Measurements from ENCODE around the gene IRF9.

DNA sequence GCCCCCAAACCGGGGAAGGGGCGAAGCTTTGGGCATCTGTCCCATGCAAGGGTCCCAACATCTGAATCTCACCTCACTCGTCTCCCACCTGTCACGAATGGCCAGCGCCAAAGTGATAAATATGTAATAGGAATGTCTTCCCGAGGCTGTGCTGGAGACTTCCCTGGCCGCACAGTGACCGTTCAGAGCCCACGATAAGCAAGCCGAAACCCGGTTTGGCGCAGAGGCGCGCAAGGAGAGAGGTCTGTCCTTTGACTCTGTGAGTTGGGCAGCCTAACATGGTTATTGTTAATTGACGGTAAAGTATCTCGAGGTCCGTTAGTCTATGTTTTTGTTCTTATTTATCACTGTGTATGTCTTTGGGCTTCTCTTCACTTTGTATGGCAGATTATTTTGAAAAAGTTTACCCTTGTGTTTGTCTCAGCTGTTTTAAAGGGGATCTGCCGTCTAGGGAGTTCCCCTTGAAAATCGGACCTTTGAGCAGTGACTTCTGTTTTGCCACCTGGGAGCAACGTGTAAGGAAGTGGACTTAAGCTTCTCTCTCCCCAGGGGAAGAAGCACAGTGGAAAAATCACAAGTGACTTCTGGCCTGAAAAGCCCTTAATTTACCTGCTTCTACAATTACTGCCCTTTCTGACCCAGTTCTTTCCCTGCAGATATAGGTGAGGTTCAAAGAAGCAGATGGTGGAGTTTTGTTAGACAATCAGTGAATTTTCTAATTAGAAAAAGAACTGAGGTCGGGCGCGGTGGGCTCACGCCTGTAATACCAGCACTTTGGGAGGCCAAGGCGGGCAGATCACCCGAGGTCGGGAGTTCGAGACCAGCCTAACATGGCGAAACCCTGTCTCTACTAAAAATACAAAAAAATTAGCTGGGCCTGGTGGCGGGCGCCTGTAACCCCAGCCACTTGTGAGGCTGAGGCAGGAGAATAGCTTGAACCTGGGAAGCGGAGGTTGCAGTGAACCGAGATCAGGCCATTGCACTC, 35.3 kb downstream of the IRF9 start:
- TF ChIP-seq GATA3 (IDR thresholded peaks at IDR 0.05; ENCODE audit: low read depth, low read length), result no peak
- TF ChIP-seq GATA2 (IDR thresholded peaks at IDR 0.05; ENCODE audit: low read depth, low read length), result no peak
